Lower lobe of right lung (tissue), 2 donors: ENCODE results near the gene SMYD3. TPM values are rescaled to one million over a fixed set of nuclear protein-coding genes. Genes with fewer than 3 reads are reported as not detected.
A peak's percentile ranks its signal among the peaks of the same experiment; 100 is the strongest.

ENCODE experiments used
- ATAC-seq, 2 donors: fragments of 200-7000 bp; cut with Tn5 transposase; one replicate each; pipeline ENCODE4 v1.9.1; 2020 to 2022; ENCODE audit warnings: mild to moderate bottlenecking in 2 of 2, moderate library complexity in 2 of 2
- DNase-seq: peaks from one replicate; pipeline ENCODE4 v3.0.0-alpha.2; 2020
- H3K27ac ChIP-seq: fragments of 200-600 bp; one replicate; pipeline ENCODE4 v1.8.0; 2022
- H3K27me3 ChIP-seq: fragments of 200-600 bp; one replicate; pipeline ENCODE4 v1.8.0; 2022; ENCODE audit warnings: low read depth
- H3K36me3 ChIP-seq: fragments of 200-600 bp; one replicate; pipeline ENCODE4 v1.8.0; 2022; ENCODE audit warnings: mild to moderate bottlenecking
- H3K4me1 ChIP-seq: fragments of 200-600 bp; one replicate; pipeline ENCODE4 v1.8.0; 2022
- H3K4me3 ChIP-seq: fragments of 200-600 bp; one replicate; pipeline ENCODE4 v1.8.0; 2022; ENCODE audit warnings: mild to moderate bottlenecking
- H3K9me3 ChIP-seq: fragments of 200-600 bp; one replicate; pipeline ENCODE4 v1.8.0; 2022
- intact Hi-C: fragments of 100-400 bp; cut with DNase I; formaldehyde crosslinking; loops from one replicate; pipeline ENCODE4 v1.11.0; 2022
- total RNA-seq: library from RNA; stranded (reverse); fragmentation: NEBNext Ultra II Directional; extraction: Animal tissue kit (Norgen Biotek cat#: 25700); gene quantifications from one replicate; pipeline ENCODE4 v1.2.1, GENCODE V29; 2021
- TF ChIP-seq, protein P1 (sequence below): fragments of 200-600 bp; IDR thresholded peaks from one replicate; pipeline ENCODE4 v1.8.0; 2022; ENCODE audit warnings: antibody characterized with exemption, mild to moderate bottlenecking
- donor health status: DM: no; HTN: yes; CAD: no; lungs with severe emphysema.

SMYD3 gene
- total RNA-seq, 1 donor from 2014 or later: 20.5 TPM

GRCh38 chr1:246283771-246284410 is 223.2 kb downstream of the SMYD3 start:
- ATAC-seq: no peak

GRCh38 chr1:246281639-246282038 is 225.4 kb downstream of the SMYD3 start:
- H3K4me3 ChIP-seq: no peak overlapping the region
- TF ChIP-seq, protein P1, sequence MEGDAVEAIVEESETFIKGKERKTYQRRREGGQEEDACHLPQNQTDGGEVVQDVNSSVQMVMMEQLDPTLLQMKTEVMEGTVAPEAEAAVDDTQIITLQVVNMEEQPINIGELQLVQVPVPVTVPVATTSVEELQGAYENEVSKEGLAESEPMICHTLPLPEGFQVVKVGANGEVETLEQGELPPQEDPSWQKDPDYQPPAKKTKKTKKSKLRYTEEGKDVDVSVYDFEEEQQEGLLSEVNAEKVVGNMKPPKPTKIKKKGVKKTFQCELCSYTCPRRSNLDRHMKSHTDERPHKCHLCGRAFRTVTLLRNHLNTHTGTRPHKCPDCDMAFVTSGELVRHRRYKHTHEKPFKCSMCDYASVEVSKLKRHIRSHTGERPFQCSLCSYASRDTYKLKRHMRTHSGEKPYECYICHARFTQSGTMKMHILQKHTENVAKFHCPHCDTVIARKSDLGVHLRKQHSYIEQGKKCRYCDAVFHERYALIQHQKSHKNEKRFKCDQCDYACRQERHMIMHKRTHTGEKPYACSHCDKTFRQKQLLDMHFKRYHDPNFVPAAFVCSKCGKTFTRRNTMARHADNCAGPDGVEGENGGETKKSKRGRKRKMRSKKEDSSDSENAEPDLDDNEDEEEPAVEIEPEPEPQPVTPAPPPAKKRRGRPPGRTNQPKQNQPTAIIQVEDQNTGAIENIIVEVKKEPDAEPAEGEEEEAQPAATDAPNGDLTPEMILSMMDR: no peak
- H3K36me3 ChIP-seq: no peaks in the 10 kb centered on the region
- H3K27ac ChIP-seq: no peak overlapping the region
- ATAC-seq: no peak
- no peak for DNase-seq
- no peaks in the 10 kb centered on the region for H3K27me3 ChIP-seq
- no peaks in the 10 kb centered on the region for H3K9me3 ChIP-seq
- intact Hi-C loops: no loop called here
- no peaks in the 10 kb centered on the region for H3K4me1 ChIP-seq

More at GRCh38 chr1:246283771-246284410, 223.2 kb downstream of the SMYD3 start:
- Histone ChIP-seq H3K4me3 (no peak overlapping the region), H3K36me3 (no peaks in the 10 kb centered on the region), H3K27me3 (no peaks in the 10 kb centered on the region), H3K9me3 (no peaks in the 10 kb centered on the region), H3K27ac (no peak overlapping the region), H3K4me1 (no peaks in the 10 kb centered on the region)
- DNase-seq: no peak
- intact Hi-C loops: no loop called here
- TF ChIP-seq, protein P1: no peak

DNA sequence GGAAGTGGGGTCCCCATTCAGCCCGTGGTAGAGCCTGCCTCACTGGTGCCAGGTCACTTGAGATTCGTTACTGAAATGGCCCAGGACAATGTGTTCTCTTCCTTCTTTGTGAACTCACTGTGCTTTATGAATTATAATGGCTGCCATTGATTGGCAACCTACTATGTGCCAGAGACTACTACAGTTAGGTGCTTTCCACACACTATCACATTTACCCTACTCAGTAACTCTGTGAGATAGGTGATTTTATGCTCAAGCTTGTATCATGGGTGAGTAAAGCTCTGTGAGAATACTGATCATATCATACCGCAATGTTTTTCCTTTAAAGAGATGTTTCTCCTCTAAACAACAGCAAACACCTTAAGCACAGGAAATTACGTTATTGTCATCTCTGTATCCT is 225.9 kb downstream of the SMYD3 start:
- TF ChIP-seq, protein P1: no peak
- H3K9me3 ChIP-seq: no peaks in the 10 kb centered on the region
- H3K4me3 ChIP-seq: no peak overlapping the region
- no peak for ATAC-seq
- no peak for DNase-seq
- no peaks in the 10 kb centered on the region for H3K36me3 ChIP-seq
- H3K27ac ChIP-seq: no peak overlapping the region
- H3K27me3 ChIP-seq: no peaks in the 10 kb centered on the region
- H3K4me1 ChIP-seq: no peaks in the 10 kb centered on the region
- intact Hi-C loops: no loop called here

GRCh38 chr1:246280551-246280950 is 226.5 kb downstream of the SMYD3 start:
- Histone ChIP-seq H3K36me3 (no peaks in the 10 kb centered on the region), H3K4me1 (no peaks in the 10 kb centered on the region), H3K27me3 (no peaks in the 10 kb centered on the region), H3K27ac (no peak overlapping the region), H3K9me3 (no peaks in the 10 kb centered on the region), H3K4me3 (no peak overlapping the region)
- TF ChIP-seq, protein P1: peak; percentile 14
- ATAC-seq (no peak), DNase-seq (no peak)
- intact Hi-C loops: no loop called here

GRCh38 chr1:246279402-246279801 is 227.7 kb downstream of the SMYD3 start:
- no peaks in the 10 kb centered on the region for H3K36me3 ChIP-seq
- no peaks in the 10 kb centered on the region for H3K27me3 ChIP-seq
- H3K4me3 ChIP-seq: no peak overlapping the region
- no peak overlapping the region for H3K27ac ChIP-seq
- no peaks in the 10 kb centered on the region for H3K9me3 ChIP-seq
- TF ChIP-seq, protein P1: no peak
- intact Hi-C loops: no loop called here
- DNase-seq: no peak
- ATAC-seq: peak in 1 of 2 donors; percentile 49
- H3K4me1 ChIP-seq: no peaks in the 10 kb centered on the region
